OCI-LY7 (cell line): ENCODE measurements around the gene KYAT1.

ENCODE experiments used
- CTCF ChIP-seq: fragments of 200-600 bp; sonication (generic); conservative IDR thresholded peaks from 2 replicates; pipeline ENCODE4 v1.5.1; 2014; ENCODE audit warnings: mild to moderate bottlenecking, antibody characterized with exemption, low read length, moderate library complexity, mixed read lengths
- EZH2phosphoT487 ChIP-seq: fragments of 200-600 bp; sonication (generic); IDR thresholded peaks from 2 replicates; pipeline ENCODE4 v1.6.1; 2018; ENCODE audit warnings: low read depth, borderline replicate concordance, mild to moderate bottlenecking, mixed run types, antibody characterized with exemption, low read length, moderate library complexity, mixed read lengths

GRCh38 chr9:128800061-128800460 is 81.7 kb downstream of the KYAT1 start:
- TF ChIP-seq CTCF (no peak), EZH2phosphoT487 (no peak)
